Keratinocyte (primary cell): ENCODE results near the gene CLIC3.

ENCODE experiments used
- EZH2 ChIP-seq: IDR thresholded peaks from one replicate; pipeline ENCODE4 v1.6.1; 2012; ENCODE audit warnings: inconsistent platforms, mild to moderate bottlenecking, low read length, moderate library complexity
- TF ChIP-seq, protein P1 (sequence below), 3 experiments: IDR thresholded peaks in 1 of 3; conservative IDR thresholded peaks in 1 of 3; optimal IDR thresholded peaks in 1 of 3; 2 replicates in 2 of 3; 3 replicates in 1 of 3; pipeline versions ENCODE3 to v1.5.1; 2011; ENCODE audit warnings: low read length in 3 of 3, mild to moderate bottlenecking in 3 of 3, moderate library complexity in 2 of 3, control low read depth in 1 of 3, inconsistent platforms in 1 of 3; ENCODE audit not compliant: insufficient read depth in 2 of 3; ENCODE audit errors: extremely low read depth in 1 of 3

GRCh38 chr9:136953771-136954269, 42.5 kb downstream of the CLIC3 start:
- TF ChIP-seq EZH2, result no peak
- TF ChIP-seq, protein P1, sequence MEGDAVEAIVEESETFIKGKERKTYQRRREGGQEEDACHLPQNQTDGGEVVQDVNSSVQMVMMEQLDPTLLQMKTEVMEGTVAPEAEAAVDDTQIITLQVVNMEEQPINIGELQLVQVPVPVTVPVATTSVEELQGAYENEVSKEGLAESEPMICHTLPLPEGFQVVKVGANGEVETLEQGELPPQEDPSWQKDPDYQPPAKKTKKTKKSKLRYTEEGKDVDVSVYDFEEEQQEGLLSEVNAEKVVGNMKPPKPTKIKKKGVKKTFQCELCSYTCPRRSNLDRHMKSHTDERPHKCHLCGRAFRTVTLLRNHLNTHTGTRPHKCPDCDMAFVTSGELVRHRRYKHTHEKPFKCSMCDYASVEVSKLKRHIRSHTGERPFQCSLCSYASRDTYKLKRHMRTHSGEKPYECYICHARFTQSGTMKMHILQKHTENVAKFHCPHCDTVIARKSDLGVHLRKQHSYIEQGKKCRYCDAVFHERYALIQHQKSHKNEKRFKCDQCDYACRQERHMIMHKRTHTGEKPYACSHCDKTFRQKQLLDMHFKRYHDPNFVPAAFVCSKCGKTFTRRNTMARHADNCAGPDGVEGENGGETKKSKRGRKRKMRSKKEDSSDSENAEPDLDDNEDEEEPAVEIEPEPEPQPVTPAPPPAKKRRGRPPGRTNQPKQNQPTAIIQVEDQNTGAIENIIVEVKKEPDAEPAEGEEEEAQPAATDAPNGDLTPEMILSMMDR (optimal IDR thresholded peaks at IDR 0.05 in 1 of 3, IDR thresholded peaks at IDR 0.05 in 1 of 3, conservative IDR thresholded peaks at IDR 0.05 in 1 of 3; ENCODE audit: extremely low read depth in 1 of 3, insufficient read depth in 2 of 3, low read length in 3 of 3), result no peak
